Sigmoid colon (tissue), 7 donors: ENCODE results near the gene MRPL20. TPM values are rescaled to one million over a fixed set of nuclear protein-coding genes. Genes with fewer than 3 reads are reported as not detected.
A peak's percentile ranks its signal among the peaks of the same experiment; 100 is the strongest.

Source experiments
- DNase-seq: peaks from one replicate; pipeline ENCODE4 v3.0.0-alpha.2; 2019
- H3K27ac ChIP-seq, 4 donors: fragments of 200-600 bp; sonication (generic); one replicate each; pipeline ENCODE4 v1.5.1; 2016 to 2019; ENCODE audit warnings: mild to moderate bottlenecking in 1 of 4
- H3K27me3 ChIP-seq, 3 donors: fragments of 200-600 bp; sonication (generic); one replicate each; pipeline ENCODE4 v1.5.1; 2019; ENCODE audit warnings: mild to moderate bottlenecking in 1 of 3
- H3K36me3 ChIP-seq, 4 donors: fragments of 200-600 bp; sonication (generic); one replicate each; pipeline ENCODE4 v1.5.1; 2016 to 2019
- H3K4me1 ChIP-seq, 4 donors: fragments of 200-600 bp; sonication (generic); one replicate each; pipeline ENCODE4 v1.5.1; 2017 to 2019
- H3K4me3 ChIP-seq, 4 donors: fragments of 200-600 bp; sonication (generic); one replicate each; pipeline ENCODE4 v1.5.1; 2017 to 2019; ENCODE audit warnings: mild to moderate bottlenecking in 2 of 4, moderate library complexity in 1 of 4
- H3K9me3 ChIP-seq, 4 donors: fragments of 200-600 bp in 3 of 4; sonication (generic) in 3 of 4; one replicate each; pipeline versions ENCODE4 v1.5.1 to v1.6.1; 2013 to 2019
- CTCF ChIP-seq, 4 experiments: fragments of 450-650 bp in 3 of 4; fragments of 200-600 bp in 1 of 4; IDR thresholded peaks; one replicate each; pipeline ENCODE4 v1.5.1; 2016 to 2019; ENCODE audit warnings: antibody characterized with exemption in 4 of 4, mild to moderate bottlenecking in 3 of 4, moderate library complexity in 2 of 4
- EP300 ChIP-seq, 4 donors: sonication (generic); formaldehyde crosslinking; IDR thresholded peaks; one replicate each; pipeline ENCODE4 v1.6.1; 2017; ENCODE audit warnings: antibody characterized with exemption in 4 of 4
- POLR2A ChIP-seq, 2 donors: fragments of 450-650 bp; IDR thresholded peaks; one replicate each; pipeline ENCODE4 v1.6.1; 2016; ENCODE audit warnings: antibody characterized with exemption in 2 of 2, mild to moderate bottlenecking in 2 of 2, moderate library complexity in 2 of 2
- POLR2AphosphoS5 ChIP-seq, 4 donors: sonication (generic); formaldehyde crosslinking; IDR thresholded peaks; one replicate each; pipeline ENCODE4 v1.6.1; 2017; ENCODE audit warnings: antibody characterized with exemption in 4 of 4
- WGBS, 2 donors: extraction: QIAGEN DNeasy Blood & Tissue Kit; methylation state at CpG; one replicate each; pipeline ENCODE4 v1.1.7; 2013; 5-methylcytosine and 5-hydroxymethylcytosine counted together
- intact Hi-C: fragments of 100-400 bp; cut with DNase I; formaldehyde crosslinking; loops from one replicate; pipeline ENCODE4 v1.15.1; 2023
- polyA plus RNA-seq, 3 donors: library from polyadenylated mRNA; stranded (reverse); fragments of 200-250 nt; gene quantifications; one replicate each; pipeline ENCODE4 v1.2.3, GENCODE V29; 2013
- total RNA-seq, 4 donors: library from RNA; depleted of rRNA; stranded (reverse); fragments of >200 nt; gene quantifications; one replicate each; pipeline ENCODE4 v1.1.0, GENCODE V29; 2016
- donor health status: healthy with polysubstance abuse.
- donor health status: Bipolar disorder and iron deficiency.
- donor health status: healthy.

Gene MRPL20
- total and polyA plus RNA-seq, 7 donors = 133 to 235 (median 178) TPM

- intact Hi-C loops = no loop called here
- Histone ChIP-seq H3K36me3 (no peaks in the 10 kb centered on the region), H3K4me3 (no peak overlapping the region), H3K27me3 (no peaks in the 10 kb centered on the region), H3K27ac (peak overlapping the region; percentile 86 to 95 (median 94)), H3K9me3 (no peaks in the 10 kb centered on the region), H3K4me1 (peaks cover 0 to 64% (median 53%) of the 10 kb centered on the region in 4 donors)
- 70 to 78% methylated on average over 20 of the region's 20 CpGs for WGBS, 2 donors
- TF ChIP-seq POLR2A (IDR thresholded peaks at IDR 0.05) (no peak), POLR2AphosphoS5 (IDR thresholded peaks at IDR 0.05) (peak in 3 of 4 donors; percentile 18 to 45 (median 34))
- peak; percentile 92 for DNase-seq
Observed at GRCh38 chr1:1360506-1361169, 46.5 kb downstream of the MRPL20 start.

- peaks cover 0 to 3% (median under 1%) of the 10 kb centered on the region in 4 donors for H3K36me3 ChIP-seq
- peak overlapping the region; percentile 86 to 95 (median 94) for H3K27ac ChIP-seq
- 65 to 71% methylated on average over 28 of the region's 28 CpGs for WGBS, 2 donors
- no peaks in the 10 kb centered on the region for H3K9me3 ChIP-seq
- TF ChIP-seq EP300 (IDR thresholded peaks at IDR 0.05) = no peak
- peak in 3 of 4 donors; percentile 7 to 43 (median 25) for TF ChIP-seq POLR2AphosphoS5 (IDR thresholded peaks at IDR 0.05)
- no peak for TF ChIP-seq POLR2A (IDR thresholded peaks at IDR 0.05)
- intact Hi-C loops = no loop called here
- H3K4me1 ChIP-seq = peaks cover 0 to 71% (median 61%) of the 10 kb centered on the region in 4 donors
- no peaks in the 10 kb centered on the region for H3K27me3 ChIP-seq
- no peak overlapping the region for H3K4me3 ChIP-seq
- no peak for DNase-seq
Observed at GRCh38 chr1:1359664-1360468, 47.2 kb downstream of the MRPL20 start.

GRCh38 chr1:1359308-1359663, 47.8 kb downstream of the MRPL20 start:
- H3K4me3 ChIP-seq = peak overlapping the region in 1 of 4 donors; percentile 69
- H3K4me1 ChIP-seq = peaks cover 0 to 77% (median 66%) of the 10 kb centered on the region in 4 donors
- H3K9me3 ChIP-seq = no peaks in the 10 kb centered on the region
- H3K27me3 ChIP-seq = no peaks in the 10 kb centered on the region
- intact Hi-C loops = no loop called here
- H3K36me3 ChIP-seq = peaks cover 0 to 9% (median 6%) of the 10 kb centered on the region in 4 donors
- TF ChIP-seq POLR2AphosphoS5 (IDR thresholded peaks at IDR 0.05) (no peak), EP300 (IDR thresholded peaks at IDR 0.05) (no peak), POLR2A (IDR thresholded peaks at IDR 0.05) (no peak), CTCF (IDR thresholded peaks at IDR 0.05) (no peak)
- WGBS, 2 donors = 56 to 61% methylated on average over 6 of the region's 6 CpGs
- no peak for DNase-seq
- H3K27ac ChIP-seq = peak overlapping the region; percentile 86 to 95 (median 94)

- H3K9me3 ChIP-seq = no peaks in the 10 kb centered on the region
- DNase-seq = peak; percentile 95
- TF ChIP-seq EP300 (IDR thresholded peaks at IDR 0.05) = no peak
- TF ChIP-seq POLR2AphosphoS5 (IDR thresholded peaks at IDR 0.05) = peak; percentile 62 to 85 (median 77)
- TF ChIP-seq POLR2A (IDR thresholded peaks at IDR 0.05) = peak; percentile 48 to 49
- no peak for TF ChIP-seq CTCF (IDR thresholded peaks at IDR 0.05)
- H3K27me3 ChIP-seq = no peaks in the 10 kb centered on the region
- peak within 1 kb of the TSS; percentile 65 to 76 (median 68) for H3K4me3 ChIP-seq
- peaks cover 0 to 83% (median 72%) of the 10 kb centered on the region in 4 donors for H3K4me1 ChIP-seq
- 12 to 26% methylated on average over 29 of the region's 29 CpGs for WGBS, 2 donors
- H3K27ac ChIP-seq = peak within 1 kb of the TSS; percentile 86 to 95 (median 94)
- H3K36me3 ChIP-seq = peaks cover 5 to 15% (median 7%) of the 10 kb centered on the region in 4 donors
- intact Hi-C loops = no loop called here
Observed at GRCh38 chr1:1358433-1359271, 48.4 kb downstream of the MRPL20 start, which contains the start of gene MXRA8. MXRA8 (minus strand) TSS chr1:1358555; CDS start chr1:1358504, 51 bp downstream.

GRCh38 chr1:1357871-1358432, 49.1 kb downstream of the MRPL20 start:
- Histone ChIP-seq H3K27ac (peak overlapping the region; percentile 86 to 95 (median 94)), H3K36me3 (peaks cover 7 to 22% (median 9%) of the 10 kb centered on the region in 4 donors), H3K9me3 (no peaks in the 10 kb centered on the region), H3K4me3 (peak overlapping the region; percentile 65 to 76 (median 68)), H3K27me3 (no peaks in the 10 kb centered on the region), H3K4me1 (peaks cover 0 to 90% (median 76%) of the 10 kb centered on the region in 4 donors)
- WGBS, 2 donors = 13 to 20% methylated on average over 18 of the region's 18 CpGs
- DNase-seq = no peak
- intact Hi-C loops = no loop called here
- TF ChIP-seq POLR2A (IDR thresholded peaks at IDR 0.05) (no peak), POLR2AphosphoS5 (IDR thresholded peaks at IDR 0.05) (no peak), CTCF (IDR thresholded peaks at IDR 0.05) (no peak), EP300 (IDR thresholded peaks at IDR 0.05) (no peak)
